H9 (cell line): ENCODE data around the gene POLN. TPM values are rescaled to one million over a fixed set of nuclear protein-coding genes. Genes with fewer than 3 reads are reported as not detected.

Experiments used
- DNase-seq: peaks from one replicate; pipeline ENCODE4 v3.0.0-alpha.2; 2017
- H2AFZ ChIP-seq: one replicate; pipeline ENCODE4 v1.6.1; 2013; ENCODE audit warnings: mild to moderate bottlenecking, low read length, control low read depth, moderate library complexity
- H2AK5ac ChIP-seq: 2 replicates; pipeline ENCODE4 v1.6.1; 2013; ENCODE audit warnings: low read length, control low read depth, mixed read lengths; ENCODE audit not compliant: insufficient read length
- H2BK120ac ChIP-seq: one replicate; pipeline ENCODE4 v1.6.1; 2013; ENCODE audit warnings: low read depth, mild to moderate bottlenecking, low read length, control low read depth, inconsistent platforms; ENCODE audit not compliant: poor library complexity, severe bottlenecking
- H2BK12ac ChIP-seq: 2 replicates; pipeline ENCODE4 v1.6.1; 2013; ENCODE audit warnings: low read length, control low read depth, mixed read lengths, low read depth; ENCODE audit not compliant: insufficient read length
- H2BK15ac ChIP-seq: 2 replicates; pipeline ENCODE4 v1.6.1; 2013; ENCODE audit warnings: low read depth, low read length, control low read depth
- H2BK20ac ChIP-seq: one replicate; pipeline ENCODE4 v1.6.1; 2013; ENCODE audit warnings: low read depth, mild to moderate bottlenecking, low read length, control low read depth, inconsistent platforms; ENCODE audit not compliant: poor library complexity, severe bottlenecking
- H2BK5ac ChIP-seq: 2 replicates; pipeline ENCODE4 v1.6.1; 2013; ENCODE audit warnings: low read length, control low read depth, mixed read lengths; ENCODE audit not compliant: insufficient read length
- H3K14ac ChIP-seq: 2 replicates; pipeline ENCODE4 v1.6.1; 2013; ENCODE audit warnings: low read length, control low read depth; ENCODE audit not compliant: insufficient read depth
- H3K18ac ChIP-seq: 2 replicates; pipeline ENCODE4 v1.6.1; 2013; ENCODE audit warnings: low read depth, mild to moderate bottlenecking, mixed read lengths, low read length, control low read depth; ENCODE audit not compliant: insufficient read length
- H3K23ac ChIP-seq: 2 replicates; pipeline ENCODE4 v1.6.1; 2013; ENCODE audit warnings: low read length, control low read depth, mixed read lengths, low read depth; ENCODE audit not compliant: insufficient read length
- H3K23me2 ChIP-seq: 2 replicates; pipeline ENCODE4 v1.6.1; 2013; ENCODE audit warnings: low read depth, mild to moderate bottlenecking, mixed read lengths, low read length, control low read depth; ENCODE audit not compliant: insufficient read length, poor library complexity, severe bottlenecking
- H3K27ac ChIP-seq: 2 replicates; pipeline ENCODE4 v1.5.1; 2013; ENCODE audit warnings: low read length, control low read depth, mixed read lengths, low read depth; ENCODE audit not compliant: insufficient read length
- H3K27me3 ChIP-seq: 2 replicates; pipeline ENCODE4 v1.6.1; 2013; ENCODE audit warnings: low read length, control low read depth, inconsistent platforms; ENCODE audit not compliant: insufficient read depth
- H3K4ac ChIP-seq: 2 replicates; pipeline ENCODE4 v1.6.1; 2013; ENCODE audit warnings: low read depth, mild to moderate bottlenecking, control low read depth, inconsistent platforms, low read length, moderate library complexity
- H3K4me1 ChIP-seq: 2 replicates; pipeline ENCODE4 v1.6.1; 2013; ENCODE audit warnings: low read length, control low read depth, inconsistent platforms; ENCODE audit not compliant: insufficient read depth
- H3K4me2 ChIP-seq: 2 replicates; pipeline ENCODE4 v1.6.1; 2013; ENCODE audit warnings: low read length, control low read depth, mixed read lengths; ENCODE audit not compliant: insufficient read length, insufficient read depth
- H3K56ac ChIP-seq: 2 replicates; pipeline ENCODE4 v1.6.1; 2013; ENCODE audit warnings: low read depth, mild to moderate bottlenecking, mixed read lengths, low read length, control low read depth; ENCODE audit not compliant: insufficient read length
- H3K79me1 ChIP-seq: 2 replicates; pipeline ENCODE4 v1.6.1; 2013; ENCODE audit warnings: low read depth, mild to moderate bottlenecking, moderate library complexity, low read length, control low read depth, inconsistent platforms; ENCODE audit not compliant: insufficient read depth, poor library complexity, severe bottlenecking
- H3K79me2 ChIP-seq: 2 replicates; pipeline ENCODE4 v1.6.1; 2013; ENCODE audit warnings: low read length, control low read depth, inconsistent platforms; ENCODE audit not compliant: insufficient read depth
- H3K9ac ChIP-seq: 2 replicates; pipeline ENCODE4 v1.6.1; 2013; ENCODE audit warnings: low read length, control low read depth, mixed read lengths; ENCODE audit not compliant: insufficient read length; ENCODE audit errors: extremely low read depth
- H3K9me3 ChIP-seq: one replicate; pipeline ENCODE4 v1.6.1; 2013; ENCODE audit warnings: low read depth, low read length, inconsistent platforms; ENCODE audit not compliant: control insufficient read depth
- H3T11ph ChIP-seq: one replicate; pipeline ENCODE4 v1.6.1; 2013; ENCODE audit warnings: mild to moderate bottlenecking, low read length, control low read depth, inconsistent platforms
- H4K20me1 ChIP-seq: one replicate; pipeline ENCODE4 v1.6.1; 2013; ENCODE audit not compliant: control insufficient read depth, insufficient read length, insufficient read depth
- H4K5ac ChIP-seq: 2 replicates; pipeline ENCODE4 v1.6.1; 2013; ENCODE audit warnings: low read depth, mild to moderate bottlenecking, mixed read lengths, low read length, control low read depth; ENCODE audit not compliant: insufficient read length
- H4K8ac ChIP-seq: replicated peaks from 2 replicates; pipeline ENCODE4 v1.6.1; 2013; ENCODE audit warnings: low read length, control low read depth, mixed read lengths, low read depth; ENCODE audit not compliant: insufficient read length
- H4K91ac ChIP-seq: 2 replicates; pipeline ENCODE4 v1.6.1; 2013; ENCODE audit warnings: low read depth, mild to moderate bottlenecking, moderate library complexity, mixed read lengths, low read length, control low read depth; ENCODE audit not compliant: insufficient read length
- H3K27ac Mint-ChIP-seq, 3 experiments: 2 replicates in 2 of 3; 3 replicates in 1 of 3; pipeline ENCODE4 v1.8.0; 2020 to 2021; ENCODE audit warnings: mixed read lengths in 3 of 3, mild to moderate bottlenecking in 1 of 3, moderate library complexity in 1 of 3
- H3K27me3 Mint-ChIP-seq: 2 replicates; pipeline ENCODE4 v1.8.0; 2021; ENCODE audit warnings: low read depth, mild to moderate bottlenecking, moderate library complexity, mixed read lengths
- H3K36me3 Mint-ChIP-seq, 3 experiments: 2 replicates in 2 of 3; 3 replicates in 1 of 3; pipeline ENCODE4 v1.8.0; 2020 to 2021; ENCODE audit warnings: low read depth in 3 of 3, mixed read lengths in 3 of 3; ENCODE audit not compliant: insufficient read depth in 1 of 3
- H3K4me1 Mint-ChIP-seq, 2 experiments: 2 replicates each; pipeline ENCODE4 v1.8.0; 2020; ENCODE audit warnings: mixed read lengths in 2 of 2
- H3K4me3 Mint-ChIP-seq, 2 experiments: 2 replicates in 1 of 2; 3 replicates in 1 of 2; pipeline ENCODE4 v1.8.0; 2020 to 2021; ENCODE audit warnings: mild to moderate bottlenecking in 2 of 2, mixed read lengths in 2 of 2, moderate library complexity in 1 of 2
- H3K9me3 Mint-ChIP-seq, 2 experiments: 2 replicates in 1 of 2; 3 replicates in 1 of 2; pipeline ENCODE4 v1.8.0; 2020; ENCODE audit warnings: mild to moderate bottlenecking in 2 of 2, mixed read lengths in 2 of 2, moderate library complexity in 1 of 2
- WGBS: extraction: QIAGEN DNeasy Blood & Tissue Kit; methylation state at CpG from one replicate; pipeline ENCODE4 v1.1.7; 2013; ENCODE audit warnings: missing lambda C conversion rate, low lambda C conversion rate, mixed read lengths; ENCODE audit not compliant: insufficient read length; ENCODE audit errors: extremely low coverage; 5-methylcytosine and 5-hydroxymethylcytosine counted together
- total RNA-seq: library from RNA; stranded (reverse); gene quantifications from 2 replicates; pipeline ENCODE4 v1.2.1, GENCODE V29; 2021
- TF ChIP-seq, protein P1 (sequence below): fragments of 200-600 bp; sonication (generic); conservative IDR thresholded peaks from 3 replicates; pipeline ENCODE4 v1.8.0; 2021; ENCODE audit warnings: antibody characterized with exemption, mild to moderate bottlenecking

The POLN gene
- total RNA-seq, 1 experiment from 2014 or later, result 0.74 TPM

DNA sequence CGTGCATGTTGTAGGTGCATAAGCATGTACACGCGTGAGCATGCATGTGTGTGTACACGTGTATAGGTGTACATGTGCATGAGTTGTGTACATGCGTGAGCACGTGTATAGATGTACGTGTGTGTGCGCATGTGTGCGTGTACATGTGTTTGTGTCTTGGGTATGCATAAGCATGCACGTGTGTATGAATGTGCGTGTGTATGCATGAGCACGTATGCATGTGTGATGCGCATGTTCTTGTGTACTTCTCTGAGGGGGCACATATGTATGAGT lies 173.8 kb downstream of the POLN start:
- Mint-ChIP-seq H3K27ac (peak overlapping the region in 1 of 3 experiments; percentile 5; a peak in 2 of 7 replicates), H3K36me3 (peaks cover 0 to 4% (median 0%) of the 10 kb centered on the region in 3 experiments; a peak in 1 of 7 replicates), H3K4me3 (no peak overlapping the region), H3K9me3 (no peaks in the 10 kb centered on the region; a peak in 2 of 5 replicates), H3K27me3 (no peaks in the 10 kb centered on the region; the same call in 1 of the 2 replicates), H3K4me1 (peaks cover 12 to 30% of the 10 kb centered on the region in 2 experiments)
- Histone ChIP-seq H3T11ph (no peak overlapping the region), H4K91ac (no peak overlapping the region), H4K20me1 (peaks cover 2% of the 10 kb centered on the region), H2AK5ac (no peak overlapping the region), H3K18ac (no peak overlapping the region), H2BK5ac (no peak overlapping the region), H3K14ac (no peak overlapping the region), H2BK12ac (no peak overlapping the region), H3K27me3 (no peaks in the 10 kb centered on the region), H3K79me1 (no peaks in the 10 kb centered on the region), H3K27ac (no peak overlapping the region), H3K4me2 (no peak overlapping the region), H4K8ac (no peak overlapping the region), H3K4ac (no peak overlapping the region), H2BK120ac (no peak overlapping the region), H2AFZ (no peak overlapping the region), H3K23ac (no peak overlapping the region), H3K79me2 (no peaks in the 10 kb centered on the region), H3K56ac (no peak overlapping the region), H3K9ac (no peak overlapping the region), H4K5ac (peak overlapping the region; percentile 4), H3K23me2 (no peaks in the 10 kb centered on the region), H2BK15ac (no peak overlapping the region), H3K4me1 (no peaks in the 10 kb centered on the region; the same call in 1 of the 2 replicates), H2BK20ac (no peak overlapping the region), H3K9me3 (no peaks in the 10 kb centered on the region)
- no CpG with 5 or more reads among the region's 13 CpGs for WGBS
- TF ChIP-seq, protein P1, sequence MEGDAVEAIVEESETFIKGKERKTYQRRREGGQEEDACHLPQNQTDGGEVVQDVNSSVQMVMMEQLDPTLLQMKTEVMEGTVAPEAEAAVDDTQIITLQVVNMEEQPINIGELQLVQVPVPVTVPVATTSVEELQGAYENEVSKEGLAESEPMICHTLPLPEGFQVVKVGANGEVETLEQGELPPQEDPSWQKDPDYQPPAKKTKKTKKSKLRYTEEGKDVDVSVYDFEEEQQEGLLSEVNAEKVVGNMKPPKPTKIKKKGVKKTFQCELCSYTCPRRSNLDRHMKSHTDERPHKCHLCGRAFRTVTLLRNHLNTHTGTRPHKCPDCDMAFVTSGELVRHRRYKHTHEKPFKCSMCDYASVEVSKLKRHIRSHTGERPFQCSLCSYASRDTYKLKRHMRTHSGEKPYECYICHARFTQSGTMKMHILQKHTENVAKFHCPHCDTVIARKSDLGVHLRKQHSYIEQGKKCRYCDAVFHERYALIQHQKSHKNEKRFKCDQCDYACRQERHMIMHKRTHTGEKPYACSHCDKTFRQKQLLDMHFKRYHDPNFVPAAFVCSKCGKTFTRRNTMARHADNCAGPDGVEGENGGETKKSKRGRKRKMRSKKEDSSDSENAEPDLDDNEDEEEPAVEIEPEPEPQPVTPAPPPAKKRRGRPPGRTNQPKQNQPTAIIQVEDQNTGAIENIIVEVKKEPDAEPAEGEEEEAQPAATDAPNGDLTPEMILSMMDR, result no peak
- no peak for DNase-seq
